Central memory CD4-positive, alpha-beta T cell (primary cell): ENCODE data around the gene KNTC1.
"Not testable (repeated sequence)": the region's sequence is repeated elsewhere in the genome, so short reads cannot be mapped to it uniquely, and the experiment has no call there.

Source experiments
- DNase-seq: peaks from one replicate; pipeline ENCODE4 v3.0.0; 2022

The KNTC1 gene

GRCh38 chr12:122506393-122506938 is 20.6 kb upstream of the KNTC1 start:
- DNase-seq: no peak

GRCh38 chr12:122508163-122508562 is 18.9 kb upstream of the KNTC1 start:
- no peak for DNase-seq

- DNase-seq: not testable (repeated sequence)
Observed at GRCh38 chr12:122513028-122513427, 14.0 kb upstream of the KNTC1 start.

- DNase-seq: no peak
Observed at GRCh38 chr12:122513660-122514059, 13.4 kb upstream of the KNTC1 start.

GRCh38 chr12:122515275-122515674 is 11.8 kb upstream of the KNTC1 start:
- DNase-seq: no peak

GRCh38 chr12:122516544-122517361 is 10.3 kb upstream of the KNTC1 start:
- DNase-seq: no peak

GRCh38 chr12:122517877-122518276 is 9.2 kb upstream of the KNTC1 start:
- no peak for DNase-seq

GRCh38 chr12:122518908-122519307 is 8.1 kb upstream of the KNTC1 start:
- DNase-seq: no peak

- DNase-seq: no peak
Observed at GRCh38 chr12:122519418-122519817, 7.6 kb upstream of the KNTC1 start.

GRCh38 chr12:122520676-122521075 is 6.4 kb upstream of the KNTC1 start:
- DNase-seq: no peak

- DNase-seq: no peak
Observed at GRCh38 chr12:122523280-122523679, 3.8 kb upstream of the KNTC1 start.

GRCh38 chr12:122523846-122524718 is 3.0 kb upstream of the KNTC1 start:
- no peak for DNase-seq

- DNase-seq: peak; percentile 24
Observed at GRCh38 chr12:122527478-122527944, 462 bp downstream of the KNTC1 start.

GRCh38 chr12:122528582-122528981 is 1.5 kb downstream of the KNTC1 start:
- DNase-seq: no peak

- no peak for DNase-seq
Observed at GRCh38 chr12:122528992-122529391, 1.9 kb downstream of the KNTC1 start.

- no peak for DNase-seq
Observed at GRCh38 chr12:122533856-122534255, 6.8 kb downstream of the KNTC1 start.

GRCh38 chr12:122537021-122537420 is 10.0 kb downstream of the KNTC1 start:
- DNase-seq: no peak

- no peak for DNase-seq
Observed at GRCh38 chr12:122538496-122538895, 11.4 kb downstream of the KNTC1 start.

GRCh38 chr12:122544537-122544936 is 17.5 kb downstream of the KNTC1 start:
- DNase-seq: no peak

GRCh38 chr12:122545855-122546254 is 18.8 kb downstream of the KNTC1 start:
- DNase-seq: no peak

- no peak for DNase-seq
Observed at GRCh38 chr12:122547330-122547729, 20.3 kb downstream of the KNTC1 start.

- no peak for DNase-seq
Observed at GRCh38 chr12:122558745-122559641, 31.9 kb downstream of the KNTC1 start.
